Effector memory CD4-positive, alpha-beta T cell (primary cell): ENCODE measurements around the gene KIRREL3.
"Not testable (repeated sequence)": the region's sequence is repeated elsewhere in the genome, so short reads cannot be mapped to it uniquely, and the experiment has no call there.

Source experiments
- DNase-seq, 3 donors: peaks; one replicate each; pipeline ENCODE4 v3.0.0-alpha.2; 2020
- H3K27ac ChIP-seq: 2 replicates; pipeline ENCODE4 v1.7.0; 2013; ENCODE audit warnings: mild to moderate bottlenecking, low read length, moderate library complexity; ENCODE audit not compliant: insufficient read depth, poor library complexity, severe bottlenecking
- H3K27me3 ChIP-seq: replicated peaks from 2 replicates; pipeline ENCODE4 v1.7.0; 2013; ENCODE audit warnings: mild to moderate bottlenecking, low read length; ENCODE audit not compliant: insufficient read depth, control insufficient read depth, poor library complexity, severe bottlenecking
- H3K36me3 ChIP-seq: 2 replicates; pipeline ENCODE4 v1.7.0; 2013; ENCODE audit warnings: mild to moderate bottlenecking, low read length, moderate library complexity; ENCODE audit not compliant: control insufficient read depth, insufficient read depth
- H3K4me1 ChIP-seq: 2 replicates; pipeline ENCODE4 v1.7.0; 2013; ENCODE audit warnings: low read length, mild to moderate bottlenecking; ENCODE audit not compliant: control insufficient read depth, insufficient read depth, poor library complexity, severe bottlenecking
- H3K4me3 ChIP-seq: 2 replicates; pipeline ENCODE4 v1.7.0; 2013; ENCODE audit warnings: low read length, low read depth, mild to moderate bottlenecking; ENCODE audit not compliant: insufficient read depth, poor library complexity, severe bottlenecking
- H3K9me3 ChIP-seq: 2 replicates; pipeline ENCODE4 v1.7.0; 2013; ENCODE audit warnings: mild to moderate bottlenecking, low read length, moderate library complexity; ENCODE audit not compliant: control insufficient read depth

KIRREL3 gene

DNA sequence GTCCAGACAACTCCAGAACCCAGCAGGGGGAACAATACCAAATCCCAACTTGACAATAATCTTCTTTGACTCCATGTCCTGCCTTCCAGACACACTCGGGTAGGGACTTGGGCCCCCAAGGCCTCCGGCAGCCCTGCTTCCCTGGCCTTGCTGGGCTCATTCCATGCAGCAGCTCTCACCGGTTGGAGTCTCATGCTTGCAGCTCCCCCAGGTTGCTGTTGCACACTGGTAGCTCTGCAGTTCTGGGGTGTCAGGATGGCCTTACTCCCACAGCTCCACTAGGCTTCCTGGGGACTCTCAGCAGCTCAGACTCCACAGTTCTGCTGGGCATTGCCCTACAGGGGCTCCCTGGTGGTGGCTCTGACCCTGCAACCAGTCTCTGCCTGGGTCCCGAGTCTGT is 602.3 kb downstream of the KIRREL3 start:
- H3K4me1 ChIP-seq, result no peaks in the 10 kb centered on the region
- H3K36me3 ChIP-seq, result no peaks in the 10 kb centered on the region
- no peak overlapping the region for H3K4me3 ChIP-seq
- no peaks in the 10 kb centered on the region for H3K9me3 ChIP-seq
- H3K27ac ChIP-seq, result no peak overlapping the region
- no peaks in the 10 kb centered on the region for H3K27me3 ChIP-seq
- DNase-seq, result no peak

GRCh38 chr11:126396965-126397364 is 603.6 kb downstream of the KIRREL3 start:
- no peaks in the 10 kb centered on the region for H3K36me3 ChIP-seq
- H3K4me1 ChIP-seq, result no peaks in the 10 kb centered on the region
- H3K27me3 ChIP-seq, result no peaks in the 10 kb centered on the region
- no peak overlapping the region for H3K27ac ChIP-seq
- no peaks in the 10 kb centered on the region for H3K9me3 ChIP-seq
- H3K4me3 ChIP-seq, result no peak overlapping the region
- DNase-seq, result no peak

- not testable (repeated sequence) for H3K4me1 ChIP-seq, H3K36me3 ChIP-seq, DNase-seq, H3K9me3 ChIP-seq, H3K27ac ChIP-seq, H3K4me3 ChIP-seq, H3K27me3 ChIP-seq
Observed at GRCh38 chr11:126396266-126396665, 604.3 kb downstream of the KIRREL3 start.

- H3K4me1 ChIP-seq, H3K27me3 ChIP-seq, H3K27ac ChIP-seq: not testable (repeated sequence)
Observed at GRCh38 chr11:126395784-126396183, 604.8 kb downstream of the KIRREL3 start.

DNA sequence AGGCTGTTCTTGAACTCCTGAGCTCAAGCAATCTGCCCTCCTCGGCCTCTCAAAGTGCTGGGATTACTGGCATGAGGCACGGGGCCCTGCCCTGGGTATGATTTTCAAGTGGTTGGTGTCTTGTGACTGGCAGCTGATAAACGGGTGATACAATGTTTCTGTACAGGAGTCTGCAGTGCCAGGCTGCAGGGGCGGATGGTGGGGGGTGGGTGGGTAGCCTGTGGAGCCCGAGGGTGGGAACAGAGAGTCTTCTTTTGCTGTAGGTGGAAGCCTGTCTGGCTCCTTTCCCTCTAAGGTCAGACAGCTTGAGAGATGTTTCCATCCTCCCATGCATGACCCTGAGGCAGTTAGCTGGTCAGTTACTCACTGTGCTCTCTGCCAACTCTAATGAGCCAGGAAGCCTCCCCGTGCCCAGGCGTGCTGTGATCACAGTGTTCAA is 605.9 kb downstream of the KIRREL3 start:
- not testable (repeated sequence) for H3K4me1 ChIP-seq, H3K36me3 ChIP-seq, H3K27ac ChIP-seq, H3K4me3 ChIP-seq, DNase-seq, H3K9me3 ChIP-seq, H3K27me3 ChIP-seq

More at GRCh38 chr11:126395784-126396183, 604.8 kb downstream of the KIRREL3 start:
- not testable (repeated sequence) for DNase-seq, H3K36me3 ChIP-seq, H3K9me3 ChIP-seq, H3K4me3 ChIP-seq

- no peak overlapping the region for H3K4me3 ChIP-seq
- no peak overlapping the region for H3K27ac ChIP-seq
- DNase-seq, result no peak
- H3K36me3 ChIP-seq, result no peaks in the 10 kb centered on the region
- H3K27me3 ChIP-seq, result no peaks in the 10 kb centered on the region
- no peaks in the 10 kb centered on the region for H3K9me3 ChIP-seq
- no peaks in the 10 kb centered on the region for H3K4me1 ChIP-seq
Observed at GRCh38 chr11:126394036-126394435, 606.5 kb downstream of the KIRREL3 start.

- H3K4me3 ChIP-seq, result no peak overlapping the region
- H3K9me3 ChIP-seq, result no peaks in the 10 kb centered on the region
- DNase-seq, result no peak
- H3K27ac ChIP-seq, result no peak overlapping the region
- H3K36me3 ChIP-seq, result no peaks in the 10 kb centered on the region
- H3K27me3 ChIP-seq, result no peaks in the 10 kb centered on the region
- H3K4me1 ChIP-seq, result no peaks in the 10 kb centered on the region
Observed at GRCh38 chr11:126393143-126393542, 607.4 kb downstream of the KIRREL3 start.

- no peak for DNase-seq
- H3K9me3 ChIP-seq, result no peaks in the 10 kb centered on the region
- H3K27ac ChIP-seq, result no peak overlapping the region
- H3K4me3 ChIP-seq, result no peak overlapping the region
- H3K36me3 ChIP-seq, result no peaks in the 10 kb centered on the region
- no peaks in the 10 kb centered on the region for H3K27me3 ChIP-seq
- H3K4me1 ChIP-seq, result no peaks in the 10 kb centered on the region
Observed at GRCh38 chr11:126392633-126393013, 607.9 kb downstream of the KIRREL3 start.

DNA sequence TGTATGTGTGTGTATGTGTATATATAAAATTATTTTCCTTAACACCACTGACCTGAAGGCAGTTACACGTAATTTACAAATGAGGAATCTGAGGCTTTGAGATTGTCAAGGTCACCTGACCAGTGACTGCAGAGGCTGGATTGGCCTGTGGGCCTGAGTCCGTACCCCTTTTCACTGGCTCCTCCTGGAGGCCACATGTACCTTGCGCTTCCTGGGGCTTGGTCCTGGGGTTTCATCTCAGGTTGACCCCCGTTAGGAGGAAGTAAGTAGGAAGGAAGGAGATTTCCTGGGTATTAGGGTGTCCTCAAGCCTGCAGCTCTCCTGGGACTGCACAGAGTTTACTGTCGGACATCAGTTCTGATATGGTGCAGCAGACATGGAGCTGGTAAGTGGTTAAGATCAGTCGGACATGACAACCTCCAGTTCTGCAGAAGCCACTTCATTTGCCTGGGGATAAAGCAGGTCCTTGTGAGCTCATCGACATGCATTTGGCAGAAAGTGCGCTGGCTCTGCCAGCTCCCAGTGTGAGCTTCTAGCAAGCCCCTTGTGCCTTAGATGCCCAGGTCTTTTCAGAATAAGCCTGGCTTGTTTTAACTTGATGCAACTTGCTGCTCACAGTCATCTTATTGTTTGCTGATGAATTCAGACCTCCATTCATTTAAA is 608.5 kb downstream of the KIRREL3 start:
- H3K36me3 ChIP-seq, result no peaks in the 10 kb centered on the region
- H3K4me3 ChIP-seq, result no peak overlapping the region
- H3K9me3 ChIP-seq, result no peaks in the 10 kb centered on the region
- H3K27ac ChIP-seq, result no peak overlapping the region
- DNase-seq, result no peak
- H3K27me3 ChIP-seq, result no peaks in the 10 kb centered on the region
- no peaks in the 10 kb centered on the region for H3K4me1 ChIP-seq

DNA sequence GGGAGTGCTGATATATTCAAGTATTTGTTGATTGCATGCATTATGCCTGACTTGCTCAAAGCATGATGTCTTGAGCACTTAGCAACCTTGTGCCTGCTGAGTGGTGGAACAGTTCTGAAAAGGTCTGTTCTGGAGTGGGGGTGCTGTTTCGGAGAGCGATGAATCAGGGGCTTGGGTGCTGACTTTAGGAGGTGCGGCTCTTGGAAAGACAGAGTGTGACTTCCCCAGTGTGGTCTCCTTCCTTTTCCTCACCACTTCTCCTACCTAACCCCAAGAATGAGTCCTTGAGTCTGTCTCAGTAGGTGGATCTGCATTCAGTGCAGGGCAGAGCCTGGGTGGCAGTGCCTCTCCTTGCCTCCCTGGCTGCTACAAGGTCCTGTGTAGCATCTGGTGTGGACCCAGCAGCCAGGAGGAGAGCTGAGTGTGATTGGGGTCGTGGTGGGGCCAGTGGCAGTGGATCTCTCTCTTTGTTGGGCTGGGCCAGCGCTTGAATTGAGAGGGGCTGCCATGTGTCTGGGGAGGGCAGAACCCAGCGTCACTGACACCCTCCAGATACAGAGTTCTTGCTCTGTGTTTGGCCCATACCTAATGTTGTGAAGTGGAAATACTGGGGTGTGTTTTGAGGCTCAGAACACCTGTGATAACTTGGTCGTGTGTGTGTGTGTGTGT is 609.1 kb downstream of the KIRREL3 start:
- Histone ChIP-seq H3K9me3 (no peaks in the 10 kb centered on the region), H3K4me3 (no peak overlapping the region), H3K27me3 (no peaks in the 10 kb centered on the region), H3K4me1 (no peaks in the 10 kb centered on the region), H3K36me3 (no peaks in the 10 kb centered on the region), H3K27ac (no peak overlapping the region)
- DNase-seq, result no peak
